Motor neuron (in vitro differentiated cells): Measurements from ENCODE around the gene IQCB1. TPM values are rescaled to one million over a fixed set of nuclear protein-coding genes. Genes with fewer than 3 reads are reported as not detected.

Source experiments
- ATAC-seq, 8 experiments: fragments of 200-7000 bp; cut with Tn5 transposase; replicated peaks in 6 of 8; 2 replicates each; pipeline ENCODE4 v1.8.0; 2021; ENCODE audit warnings: mild to moderate bottlenecking in 8 of 8, moderate library complexity in 8 of 8
- H3K27ac ChIP-seq, 2 donors: fragments of 250-450 bp; sonication (Bioruptor Pico); 2 replicates each; pipeline ENCODE4 v1.9.0; 2021; ENCODE audit warnings: antibody characterized with exemption in 2 of 2, mild to moderate bottlenecking in 2 of 2, moderate library complexity in 1 of 2
- H3K4me1 ChIP-seq, 2 donors: fragments of 250-450 bp; sonication (Bioruptor Pico); replicated peaks in 1 of 2; 2 replicates each; pipeline ENCODE4 v1.6.1; 2021; ENCODE audit warnings: antibody characterized with exemption in 2 of 2, mild to moderate bottlenecking in 2 of 2, moderate library complexity in 1 of 2
- H3K4me3 ChIP-seq, 5 donors: fragments of 250-450 bp; sonication (Bioruptor Pico); 2 replicates each; pipeline ENCODE4 v1.9.0; 2021; ENCODE audit warnings: antibody characterized with exemption in 5 of 5, mild to moderate bottlenecking in 5 of 5, moderate library complexity in 4 of 5
- WGBS, 10 experiments: fragments of 450-650 bp; shearing (Covaris generic); methylation state at CpG; one replicate each; pipeline ENCODE4 v1.0.0; 2022; 5-methylcytosine and 5-hydroxymethylcytosine counted together
- in situ Hi-C, 9 experiments: fragments of 400-800 bp; cut with MboI; loops; one replicate each; pipeline ENCODE4 v1.15.0; 2021; ENCODE audit warnings: low sequenced_read_pairs in 9 of 9, low pct_unique_long_range_greater_than_20kb in 2 of 9; ENCODE audit not compliant: unreplicated experiment in 9 of 9
- total RNA-seq, 8 experiments: library from RNA; unstranded; fragments of 300-600 nt; gene quantifications; 2 replicates each; pipeline versions ENCODE4 v1.2.3 to v1.2.4, GENCODE V29; 2022

The IQCB1 gene
- total RNA-seq, 8 experiments from 2014 or later = 20.0 to 46.6 (median 36.4) TPM

DNA sequence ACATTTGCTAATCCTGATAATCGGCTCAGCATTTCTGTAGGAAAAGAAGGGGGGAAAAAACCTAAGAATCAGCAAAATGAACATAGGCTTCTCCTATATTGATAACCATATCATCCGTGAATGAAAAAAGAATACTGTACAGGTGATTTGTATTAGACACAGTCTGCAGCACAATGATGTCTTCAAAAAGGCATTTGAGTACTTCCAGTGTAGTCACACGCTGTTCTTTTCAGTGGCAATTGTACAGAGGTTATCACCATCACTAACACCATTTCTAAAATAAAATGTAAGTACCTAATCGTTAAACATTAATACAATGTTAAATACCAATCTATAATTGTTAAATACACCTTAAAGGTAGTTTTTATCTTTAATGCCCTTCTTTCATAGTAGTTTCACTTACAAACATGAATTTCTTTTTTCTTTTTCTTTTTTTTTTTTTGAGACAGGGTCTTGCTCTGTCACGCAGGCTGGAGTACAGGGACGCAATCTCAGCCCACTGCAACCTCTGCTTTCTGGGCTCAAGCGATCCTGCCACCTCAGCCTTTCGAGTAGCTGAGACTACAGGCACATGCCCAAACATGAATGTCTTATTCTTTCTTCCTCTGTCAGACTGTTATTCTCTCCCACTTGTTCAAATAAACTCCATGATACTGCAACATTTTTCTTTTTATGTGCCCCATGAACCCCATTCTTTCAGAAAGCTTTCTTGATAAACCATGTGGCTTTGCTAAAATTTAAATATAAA lies 103.7 kb downstream of the IQCB1 start:
- WGBS, 10 experiments = 31 to 97% (median 82%) methylated on average over 4 to 8 of the region's 8 CpGs
- peaks cover 6 to 10% of the 10 kb centered on the region in 2 donors for H3K4me1 ChIP-seq
- in situ Hi-C loops = no loop called here
- H3K4me3 ChIP-seq = no peak overlapping the region
- ATAC-seq = peak in 3 of 8 experiments; percentile 32 to 95 (median 53)
- H3K27ac ChIP-seq = no peak overlapping the region

DNA sequence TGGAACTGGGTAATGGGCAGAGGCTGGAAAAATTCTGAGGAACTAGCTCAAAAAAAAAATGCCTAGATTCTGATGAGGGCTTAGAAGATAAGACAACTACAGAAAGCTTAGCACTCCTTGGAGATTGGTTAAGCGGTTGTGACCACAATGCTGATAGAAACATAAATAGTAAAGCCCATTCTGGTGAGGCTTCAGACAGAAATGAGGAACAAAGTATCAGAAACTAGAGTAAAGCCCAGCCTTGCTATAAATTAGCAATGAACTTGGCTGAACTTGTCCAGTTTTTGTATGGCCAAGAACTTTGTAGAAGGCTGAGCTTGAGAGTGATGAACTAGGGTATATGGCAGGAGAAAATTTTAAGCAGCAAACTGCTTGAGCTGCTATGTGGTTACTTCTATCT lies 110.7 kb downstream of the IQCB1 start:
- WGBS, 10 experiments = 83 to 100% (median 92%) methylated on average over 1 of the region's 1 CpG; no CpG with 5 or more reads in 3 of the 10 experiments
- in situ Hi-C loops = no loop called here
- H3K4me1 ChIP-seq = no peaks in the 10 kb centered on the region
- no peak overlapping the region for H3K27ac ChIP-seq
- H3K4me3 ChIP-seq = no peak overlapping the region
- ATAC-seq = no peak

DNA sequence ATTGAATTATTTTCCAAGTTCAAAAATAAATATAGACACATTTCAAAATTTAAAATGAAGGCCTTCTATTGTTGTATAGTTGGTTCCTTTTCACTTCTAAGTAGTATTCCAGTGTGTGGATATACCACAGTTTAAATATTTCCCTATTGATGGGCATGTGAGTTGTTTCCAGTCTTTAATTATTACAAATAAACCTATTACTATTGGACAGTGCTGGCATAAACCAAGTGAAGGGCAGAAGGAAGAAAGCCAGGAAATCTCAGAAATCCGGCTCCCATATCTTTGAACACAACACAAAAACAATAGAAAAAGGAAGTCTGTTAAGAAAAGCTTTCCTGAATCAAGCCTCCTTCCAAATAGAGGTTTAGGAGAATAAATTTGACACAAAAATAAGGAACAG lies 111.4 kb downstream of the IQCB1 start:
- H3K4me3 ChIP-seq = no peak overlapping the region
- WGBS, 10 experiments = 80 to 100% (median 100%) methylated on average over 1 of the region's 1 CpG; no CpG with 5 or more reads in 2 of the 10 experiments
- ATAC-seq = no peak
- in situ Hi-C loops = no loop called here
- H3K27ac ChIP-seq = no peak overlapping the region
- H3K4me1 ChIP-seq = no peaks in the 10 kb centered on the region

DNA sequence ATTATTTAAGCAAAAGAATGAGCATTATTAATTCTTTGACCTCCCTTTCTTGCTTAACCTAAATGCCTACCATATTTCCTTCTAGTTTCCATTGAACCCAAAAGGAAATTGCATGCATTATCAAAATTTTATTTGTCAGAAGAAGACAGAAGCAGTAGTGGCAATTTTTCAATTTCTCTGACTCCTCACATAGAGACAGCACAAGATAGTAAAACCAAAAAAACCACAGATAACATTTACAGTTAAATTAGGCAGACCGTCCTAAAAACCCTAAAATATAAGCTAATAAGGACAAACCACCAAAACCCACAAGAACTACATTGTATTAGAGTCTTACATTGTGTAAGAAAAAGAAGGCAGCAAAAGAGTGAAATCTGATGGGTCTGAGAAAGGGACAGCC lies 112.4 kb downstream of the IQCB1 start:
- in situ Hi-C loops = no loop called here
- WGBS, 10 experiments = 86 to 100% (median 100%) methylated on average over 1 of the region's 1 CpG; no CpG with 5 or more reads in 3 of the 10 experiments
- H3K4me3 ChIP-seq = no peak overlapping the region
- H3K4me1 ChIP-seq = no peaks in the 10 kb centered on the region
- H3K27ac ChIP-seq = no peak overlapping the region
- ATAC-seq = no peak

DNA sequence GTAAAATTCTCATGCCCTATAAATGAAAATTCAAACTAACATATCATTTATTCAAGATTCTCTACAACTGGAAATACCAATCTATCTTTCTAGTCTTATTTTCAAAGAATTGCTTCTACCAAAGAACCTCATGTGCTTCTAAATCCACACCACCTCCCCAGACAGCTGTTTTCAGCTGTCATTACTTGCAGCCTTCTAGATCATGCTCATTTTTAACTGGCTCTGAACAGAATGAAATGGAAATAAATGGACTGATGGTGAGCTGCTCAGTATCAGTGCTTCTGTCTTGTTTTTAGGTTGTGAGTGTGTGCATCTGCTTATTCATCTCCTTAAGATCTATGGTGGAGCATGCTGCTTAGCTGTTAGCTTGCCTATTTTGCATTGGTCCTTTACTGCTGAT lies 114.7 kb downstream of the IQCB1 start:
- ATAC-seq = no peak
- Histone ChIP-seq H3K4me3 (no peak overlapping the region), H3K27ac (no peak overlapping the region), H3K4me1 (no peaks in the 10 kb centered on the region)
- in situ Hi-C loops = no loop called here

Other genes with a start within 250 kb of the IQCB1 start
- under 1 TPM; 0.04 to 0.33 (median 0.17) TPM for gene FBXO40, start 241.7 kb downstream of the IQCB1 start, total RNA-seq
- gene HCLS1, start 174.2 kb downstream of the IQCB1 start, total RNA-seq = 10 to 100 TPM in 1 of 8 experiments, 1 to 10 TPM in 3, under 1 TPM in 4; 0.16 to 44.9 (median 1.1) TPM
- gene GOLGB1, start 85.3 kb downstream of the IQCB1 start, total RNA-seq = 10 to 100 TPM; 36.4 to 72.5 (median 55.4) TPM
- 10 to 100 TPM in 3 of 8 experiments, 1 to 10 TPM in 5; 2.2 to 13.2 (median 6.5) TPM for gene EAF2, start 149 bp upstream of the IQCB1 start, total RNA-seq
- 10 to 100 TPM in 2 of 8 experiments, 1 to 10 TPM in 4, under 1 TPM in 2; 0.81 to 52.3 (median 3.5) TPM for gene SLC15A2, start 59.3 kb upstream of the IQCB1 start, total RNA-seq
- gene ILDR1, start 187.2 kb upstream of the IQCB1 start, total RNA-seq = under 1 TPM in 3 of 8 experiments, not detected in 5; 0.19 to 0.31 (median 0.21) TPM
- under 1 TPM in 4 of 8 experiments, not detected in 4; 0.17 to 0.91 (median 0.57) TPM for gene CD86, start 220.3 kb upstream of the IQCB1 start, total RNA-seq